ENCODE results near the gene COL4A2. TPM values are rescaled to one million over a fixed set of nuclear protein-coding genes. Genes with fewer than 3 reads are reported as not detected.

The COL4A2 gene
- total RNA-seq, 4 donors from 2014 or later, result 56.6 to 139 (median 89.1) TPM

GRCh38 chr13:110262082-110262436 lies 45.0 kb upstream of the COL4A2 start:
- TF ChIP-seq CTCF (IDR thresholded peaks at IDR 0.05) (no peak), POLR2A (IDR thresholded peaks at IDR 0.05) (no peak)
- Histone ChIP-seq H3K9me3 (no peaks in the 10 kb centered on the region), H3K27me3 (no peaks in the 10 kb centered on the region), H3K36me3 (no peaks in the 10 kb centered on the region), H3K4me3 (no peak overlapping the region), H3K4me1 (peaks cover 0 to 50% (median 0%) of the 10 kb centered on the region in 4 donors), H3K27ac (peak overlapping the region in 3 of 4 donors; percentile 38 to 59 (median 50))
- no peak for DNase-seq

GRCh38 chr13:110262508-110263291 lies 44.4 kb upstream of the COL4A2 start:
- no peak overlapping the region for H3K4me3 ChIP-seq
- no peaks in the 10 kb centered on the region for H3K27me3 ChIP-seq
- H3K27ac ChIP-seq, result peak overlapping the region; percentile 38 to 59 (median 48)
- no peak for TF ChIP-seq CTCF (IDR thresholded peaks at IDR 0.05)
- TF ChIP-seq POLR2A (IDR thresholded peaks at IDR 0.05), result no peak
- DNase-seq, result no peak
- H3K36me3 ChIP-seq, result no peaks in the 10 kb centered on the region
- H3K4me1 ChIP-seq, result peaks cover 0 to 50% (median 0%) of the 10 kb centered on the region in 4 donors
- H3K9me3 ChIP-seq, result no peaks in the 10 kb centered on the region

GRCh38 chr13:110263404-110263803 lies 43.7 kb upstream of the COL4A2 start:
- no peak for TF ChIP-seq POLR2A (IDR thresholded peaks at IDR 0.05)
- TF ChIP-seq CTCF (IDR thresholded peaks at IDR 0.05), result no peak
- no peaks in the 10 kb centered on the region for H3K27me3 ChIP-seq
- DNase-seq, result no peak

GRCh38 chr13:110263888-110264287 lies 43.2 kb upstream of the COL4A2 start:
- TF ChIP-seq CTCF (IDR thresholded peaks at IDR 0.05) (no peak), POLR2A (IDR thresholded peaks at IDR 0.05) (no peak)
- no peaks in the 10 kb centered on the region for H3K9me3 ChIP-seq
- peaks cover 0 to 49% (median 0%) of the 10 kb centered on the region in 4 donors for H3K4me1 ChIP-seq
- H3K27ac ChIP-seq, result peak overlapping the region in 2 of 4 donors; percentile 41 to 59
- peak in 1 of 3 donors; percentile 65 for DNase-seq
- no peak overlapping the region for H3K4me3 ChIP-seq
- H3K36me3 ChIP-seq, result no peaks in the 10 kb centered on the region
- no peaks in the 10 kb centered on the region for H3K27me3 ChIP-seq

More at GRCh38 chr13:110263404-110263803, 43.7 kb upstream of the COL4A2 start:
- Histone ChIP-seq H3K36me3 (no peaks in the 10 kb centered on the region), H3K27ac (peak overlapping the region in 2 of 4 donors; percentile 50 to 59), H3K9me3 (no peaks in the 10 kb centered on the region), H3K4me1 (peaks cover 0 to 50% (median 0%) of the 10 kb centered on the region in 4 donors), H3K4me3 (no peak overlapping the region)

- peaks cover 0 to 41% (median 0%) of the 10 kb centered on the region in 4 donors for H3K4me1 ChIP-seq
- H3K36me3 ChIP-seq, result no peaks in the 10 kb centered on the region
- H3K27me3 ChIP-seq, result no peaks in the 10 kb centered on the region
- H3K4me3 ChIP-seq, result no peak overlapping the region
- peak in 1 of 3 donors; percentile 33 for DNase-seq
- peak overlapping the region in 2 of 4 donors; percentile 43 to 59 for H3K27ac ChIP-seq
- TF ChIP-seq CTCF (IDR thresholded peaks at IDR 0.05), result no peak
- TF ChIP-seq POLR2A (IDR thresholded peaks at IDR 0.05), result no peak
- H3K9me3 ChIP-seq, result no peaks in the 10 kb centered on the region
Observed at GRCh38 chr13:110264685-110265275, 42.3 kb upstream of the COL4A2 start.
